Adrenal gland (tissue), 12 donors: ENCODE results near the gene NMRAL1. TPM values are rescaled to one million over a fixed set of nuclear protein-coding genes. Genes with fewer than 3 reads are reported as not detected.

Experiments
- DNase-seq, 7 donors: peaks; one replicate each; pipeline ENCODE4 v3.0.0-alpha.2; 2019 to 2020
- H3K27ac ChIP-seq, 5 donors: fragments of 200-600 bp; sonication (generic) in 4 of 5; 1 replicate in 3 of 5; 2 replicates in 2 of 5; pipeline versions ENCODE4 v1.5.1 to v1.8.0; 2016 to 2020; ENCODE audit warnings: mild to moderate bottlenecking in 1 of 5
- H3K27me3 ChIP-seq: fragments of 200-600 bp; 2 replicates; pipeline ENCODE4 v1.8.0; 2021
- H3K36me3 ChIP-seq, 2 donors: fragments of 200-600 bp; replicated peaks in 1 of 2; 1 replicate in 1 of 2; 2 replicates in 1 of 2; pipeline versions ENCODE4 v1.5.1 to v1.8.0; 2018 to 2022
- H3K4me1 ChIP-seq, 2 donors: fragments of 200-600 bp; replicated peaks in 1 of 2; 1 replicate in 1 of 2; 2 replicates in 1 of 2; pipeline versions ENCODE4 v1.5.1 to v1.8.0; 2018 to 2021
- H3K4me3 ChIP-seq, 4 donors: fragments of 200-600 bp; sonication (generic) in 3 of 4; one replicate each; pipeline ENCODE4 v1.5.1; 2016 to 2018
- H3K9me3 ChIP-seq, 3 donors: fragments of 200-600 bp; sonication (generic) in 1 of 3; replicated peaks in 1 of 3; 1 replicate in 2 of 3; 2 replicates in 1 of 3; pipeline versions ENCODE4 v1.5.1 to v1.8.0; 2016 to 2021
- POLR2A ChIP-seq, 2 donors: fragments of 450-650 bp; IDR thresholded peaks; one replicate each; pipeline ENCODE4 v1.6.1; 2017; ENCODE audit warnings: antibody characterized with exemption in 2 of 2, mild to moderate bottlenecking in 2 of 2, moderate library complexity in 1 of 2
- WGBS, 4 donors: extraction: QIAGEN DNeasy Blood & Tissue Kit in 2 of 4; methylation state at CpG; one replicate each; pipeline versions ENCODE4 v1.1.5 to v1.1.7; 2013 to 2017; 5-methylcytosine and 5-hydroxymethylcytosine counted together
- intact Hi-C, 2 donors: fragments of 100-400 bp; cut with DNase I; formaldehyde crosslinking; loops; one replicate each; pipeline versions ENCODE4 v1.14.1 to v1.15.0; 2022 to 2023
- polyA plus RNA-seq, 3 donors: library from polyadenylated mRNA; stranded (reverse); fragments of 200-250 nt in 2 of 3; fragments of 350-450 nt in 1 of 3; fragmentation: Illumina TruSeq in 1 of 3; extraction: RNeasy Lipid Tissue Mini Kit (QIAGEN cat#74804) in 1 of 3; gene quantifications; one replicate each; pipeline ENCODE4 v1.2.3, GENCODE V29; 2013 to 2014
- total RNA-seq, 9 donors: library from RNA; depleted of rRNA in 4 of 9; stranded (reverse); fragments of >200 nt in 4 of 9; fragments of 120-200 nt in 1 of 9; fragmentation: NEBNext Ultra II Directional in 1 of 9; extraction: Animal tissue kit (Norgen Biotek cat#: 25700) in 1 of 9; gene quantifications; one replicate each; pipeline versions ENCODE4 v1.1.0 to v1.2.4, GENCODE V29; 2013 to 2023
- TF ChIP-seq, protein P1 (sequence below), 6 experiments: fragments of 450-650 bp in 4 of 6; fragments of 200-600 bp in 2 of 6; sonication (generic) in 1 of 6; IDR thresholded peaks; 1 replicate in 5 of 6; 2 replicates in 1 of 6; pipeline versions ENCODE4 v1.5.1 to v1.8.0; 2016 to 2021; ENCODE audit warnings: antibody characterized with exemption in 6 of 6, mild to moderate bottlenecking in 2 of 6, moderate library complexity in 1 of 6
- donor health status: healthy with polysubstance abuse.
- donor health status: Bipolar disorder and iron deficiency.
- donor health status: DM: yes; HTN: yes; CAD: no.
- donor health status: DM: no; HTN: no; CAD: no.
- donor health status: DM: no; HTN: no; CAD: no.
- donor health status: DM: yes; HTN: yes; CAD: no.

NMRAL1 gene
- total and polyA plus RNA-seq, 12 donors: 35.0 to 139 (median 79.7) TPM

DNA sequence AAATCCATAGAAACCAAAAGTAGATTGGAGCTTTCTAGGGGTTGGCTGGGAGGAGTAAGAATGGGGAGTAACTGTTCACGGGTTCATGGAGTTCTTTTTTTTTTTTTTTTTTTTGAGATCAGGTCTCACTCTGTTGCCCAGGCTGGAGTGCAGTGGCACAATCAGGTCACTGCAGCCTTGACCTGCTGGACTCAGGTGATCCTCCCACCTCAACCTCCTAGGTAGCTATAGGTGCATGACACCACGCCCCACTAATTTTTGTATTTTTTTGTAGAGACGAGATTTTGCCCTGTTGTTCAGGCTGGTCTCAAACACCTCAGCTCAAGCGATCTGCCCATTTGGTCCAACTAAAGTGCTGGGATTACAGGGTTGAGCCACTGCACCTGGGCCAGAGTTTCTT lies 1.5 kb downstream of the NMRAL1 start:
- 62 to 79% (median 76%) methylated on average over 4 of the region's 4 CpGs for WGBS, 4 donors
- Histone ChIP-seq H3K27ac (no peak overlapping the region), H3K4me1 (peaks cover 0 to 32% of the 10 kb centered on the region in 2 donors), H3K9me3 (no peaks in the 10 kb centered on the region), H3K4me3 (no peak overlapping the region), H3K36me3 (peaks cover 0 to 10% of the 10 kb centered on the region in 2 donors), H3K27me3 (no peaks in the 10 kb centered on the region)
- no peak for DNase-seq
- intact Hi-C loops: no loop called here
- no peak for TF ChIP-seq POLR2A (IDR thresholded peaks at IDR 0.05)
- TF ChIP-seq, protein P1, sequence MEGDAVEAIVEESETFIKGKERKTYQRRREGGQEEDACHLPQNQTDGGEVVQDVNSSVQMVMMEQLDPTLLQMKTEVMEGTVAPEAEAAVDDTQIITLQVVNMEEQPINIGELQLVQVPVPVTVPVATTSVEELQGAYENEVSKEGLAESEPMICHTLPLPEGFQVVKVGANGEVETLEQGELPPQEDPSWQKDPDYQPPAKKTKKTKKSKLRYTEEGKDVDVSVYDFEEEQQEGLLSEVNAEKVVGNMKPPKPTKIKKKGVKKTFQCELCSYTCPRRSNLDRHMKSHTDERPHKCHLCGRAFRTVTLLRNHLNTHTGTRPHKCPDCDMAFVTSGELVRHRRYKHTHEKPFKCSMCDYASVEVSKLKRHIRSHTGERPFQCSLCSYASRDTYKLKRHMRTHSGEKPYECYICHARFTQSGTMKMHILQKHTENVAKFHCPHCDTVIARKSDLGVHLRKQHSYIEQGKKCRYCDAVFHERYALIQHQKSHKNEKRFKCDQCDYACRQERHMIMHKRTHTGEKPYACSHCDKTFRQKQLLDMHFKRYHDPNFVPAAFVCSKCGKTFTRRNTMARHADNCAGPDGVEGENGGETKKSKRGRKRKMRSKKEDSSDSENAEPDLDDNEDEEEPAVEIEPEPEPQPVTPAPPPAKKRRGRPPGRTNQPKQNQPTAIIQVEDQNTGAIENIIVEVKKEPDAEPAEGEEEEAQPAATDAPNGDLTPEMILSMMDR (IDR thresholded peaks at IDR 0.05): no peak

- Histone ChIP-seq H3K36me3 (peaks cover 0 to 19% of the 10 kb centered on the region in 2 donors), H3K4me3 (no peak overlapping the region), H3K9me3 (no peaks in the 10 kb centered on the region), H3K27me3 (no peaks in the 10 kb centered on the region), H3K27ac (no peak overlapping the region), H3K4me1 (peaks cover 0 to 21% of the 10 kb centered on the region in 2 donors)
- no peak for DNase-seq
- intact Hi-C loops: no loop called here
- no peak for TF ChIP-seq POLR2A (IDR thresholded peaks at IDR 0.05)
- TF ChIP-seq, protein P1 (IDR thresholded peaks at IDR 0.05): no peak
- 89 to 95% (median 93%) methylated on average over 5 of the region's 5 CpGs for WGBS, 4 donors
These were observed 2.6 kb downstream of the NMRAL1 start for GRCh38 chr16:4471869-4472268.

DNA sequence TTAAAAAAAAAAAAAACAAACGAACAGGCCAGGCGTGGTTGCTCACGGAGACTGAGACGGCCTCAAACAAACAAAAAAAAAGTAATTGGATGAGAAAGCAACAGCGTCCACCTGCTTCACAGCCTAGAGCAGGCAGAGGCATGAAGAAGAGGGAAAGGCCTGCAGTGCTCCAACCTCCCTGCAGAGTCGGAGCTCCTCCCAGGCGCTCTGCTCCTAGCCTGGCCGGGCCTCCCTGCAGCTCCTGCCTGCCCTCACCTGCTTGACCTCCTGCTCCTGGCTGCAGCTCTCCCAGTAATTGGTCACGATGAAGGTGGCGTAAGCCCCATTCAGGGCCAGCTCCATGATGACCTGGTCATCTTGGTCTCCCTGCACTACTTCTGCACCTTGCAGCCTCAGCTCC lies 5.5 kb downstream of the NMRAL1 start:
- TF ChIP-seq, protein P1 (IDR thresholded peaks at IDR 0.05): no peak
- TF ChIP-seq POLR2A (IDR thresholded peaks at IDR 0.05): no peak
- Histone ChIP-seq H3K27ac (no peak overlapping the region), H3K4me3 (no peak overlapping the region), H3K27me3 (no peaks in the 10 kb centered on the region), H3K36me3 (peaks cover 0 to 41% of the 10 kb centered on the region in 2 donors), H3K9me3 (no peaks in the 10 kb centered on the region), H3K4me1 (peaks cover 0 to 6% of the 10 kb centered on the region in 2 donors)
- DNase-seq: no peak
- 89 to 93% (median 90%) methylated on average over 8 to 10 of the region's 10 CpGs for WGBS, 4 donors
- intact Hi-C loops: no loop called here

GRCh38 chr16:4467916-4468315 lies 6.5 kb downstream of the NMRAL1 start:
- Histone ChIP-seq H3K36me3 (peaks cover 0 to 44% of the 10 kb centered on the region in 2 donors), H3K27me3 (no peaks in the 10 kb centered on the region), H3K27ac (no peak overlapping the region), H3K9me3 (no peaks in the 10 kb centered on the region), H3K4me1 (no peaks in the 10 kb centered on the region), H3K4me3 (no peak overlapping the region)
- no peak for DNase-seq
- 95 to 96% (median 95%) methylated on average over 16 of the region's 16 CpGs for WGBS, 4 donors
- intact Hi-C loops: no loop called here
- TF ChIP-seq, protein P1 (IDR thresholded peaks at IDR 0.05): no peak
- no peak for TF ChIP-seq POLR2A (IDR thresholded peaks at IDR 0.05)
